Sigmoid colon (tissue), 4 donors: ENCODE data around the gene MAPT.

Experiments used
- POLR2A ChIP-seq, 2 donors: fragments of 450-650 bp; IDR thresholded peaks; one replicate each; pipeline ENCODE4 v1.6.1; 2016; ENCODE audit warnings: antibody characterized with exemption in 2 of 2, mild to moderate bottlenecking in 2 of 2, moderate library complexity in 2 of 2
- POLR2AphosphoS5 ChIP-seq, 4 donors: sonication (generic); formaldehyde crosslinking; IDR thresholded peaks; one replicate each; pipeline ENCODE4 v1.6.1; 2017; ENCODE audit warnings: antibody characterized with exemption in 4 of 4
- TF ChIP-seq, protein P1 (sequence below), 4 experiments: fragments of 450-650 bp in 3 of 4; fragments of 200-600 bp in 1 of 4; IDR thresholded peaks; one replicate each; pipeline ENCODE4 v1.5.1; 2016 to 2019; ENCODE audit warnings: antibody characterized with exemption in 4 of 4, mild to moderate bottlenecking in 3 of 4, moderate library complexity in 2 of 4

GRCh38 chr17:45874151-45874550 is 20.2 kb upstream of the MAPT start:
- TF ChIP-seq POLR2AphosphoS5 (IDR thresholded peaks at IDR 0.05) (no peak), POLR2A (IDR thresholded peaks at IDR 0.05) (no peak)
- TF ChIP-seq, protein P1, sequence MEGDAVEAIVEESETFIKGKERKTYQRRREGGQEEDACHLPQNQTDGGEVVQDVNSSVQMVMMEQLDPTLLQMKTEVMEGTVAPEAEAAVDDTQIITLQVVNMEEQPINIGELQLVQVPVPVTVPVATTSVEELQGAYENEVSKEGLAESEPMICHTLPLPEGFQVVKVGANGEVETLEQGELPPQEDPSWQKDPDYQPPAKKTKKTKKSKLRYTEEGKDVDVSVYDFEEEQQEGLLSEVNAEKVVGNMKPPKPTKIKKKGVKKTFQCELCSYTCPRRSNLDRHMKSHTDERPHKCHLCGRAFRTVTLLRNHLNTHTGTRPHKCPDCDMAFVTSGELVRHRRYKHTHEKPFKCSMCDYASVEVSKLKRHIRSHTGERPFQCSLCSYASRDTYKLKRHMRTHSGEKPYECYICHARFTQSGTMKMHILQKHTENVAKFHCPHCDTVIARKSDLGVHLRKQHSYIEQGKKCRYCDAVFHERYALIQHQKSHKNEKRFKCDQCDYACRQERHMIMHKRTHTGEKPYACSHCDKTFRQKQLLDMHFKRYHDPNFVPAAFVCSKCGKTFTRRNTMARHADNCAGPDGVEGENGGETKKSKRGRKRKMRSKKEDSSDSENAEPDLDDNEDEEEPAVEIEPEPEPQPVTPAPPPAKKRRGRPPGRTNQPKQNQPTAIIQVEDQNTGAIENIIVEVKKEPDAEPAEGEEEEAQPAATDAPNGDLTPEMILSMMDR (IDR thresholded peaks at IDR 0.05): no peak
